Measurements from ENCODE around the gene MLXIP.

GRCh38 chr12:122081083-122081696 lies 2.6 kb downstream of the MLXIP start:
- TF ChIP-seq CHD1 (IDR thresholded peaks at IDR 0.05; ENCODE audit: low read depth, low read length), result no peak
- TF ChIP-seq ZNF274 (IDR thresholded peaks at IDR 0.05; ENCODE audit: borderline replicate concordance, extremely low read depth, low read length), result no peak
- TF ChIP-seq POLR2A (IDR thresholded peaks at IDR 0.05; ENCODE audit: control extremely low read depth in 1 of 2, low read depth in 2 of 2, low read length in 2 of 2), result no peak
- no peak for TF ChIP-seq POLR2AphosphoS5 (IDR thresholded peaks at IDR 0.05; ENCODE audit: low read depth, low read length)
- no peak for TF ChIP-seq JUN (IDR thresholded peaks at IDR 0.05; ENCODE audit: low read depth, low read length)
- TF ChIP-seq MAX (IDR thresholded peaks at IDR 0.05), result no peak
- no peak for TF ChIP-seq TBP (IDR thresholded peaks at IDR 0.05; ENCODE audit: low read depth, low read length)
- TF ChIP-seq CEBPB (IDR thresholded peaks at IDR 0.05; ENCODE audit: low read depth, low read length), result no peak
- TF ChIP-seq CTCF (IDR thresholded peaks at IDR 0.05; ENCODE audit: control extremely low read depth in 1 of 3, insufficient read depth in 1 of 3, low read depth in 1 of 3, low read length in 3 of 3), result no peak
- no peak for TF ChIP-seq KDM1A (IDR thresholded peaks at IDR 0.05; ENCODE audit: borderline replicate concordance, low read length)
- no peak for TF ChIP-seq PHF8 (conservative IDR thresholded peaks at IDR 0.05; ENCODE audit: low read depth, low read length)
- no peak for TF ChIP-seq RAD21 (IDR thresholded peaks at IDR 0.05 in 1 of 2, conservative IDR thresholded peaks at IDR 0.05 in 1 of 2; ENCODE audit: low read depth in 2 of 2, low read length in 2 of 2)
